Neural progenitor cell (in vitro differentiated cells): ENCODE results near the gene ACBD6.

Source experiments
- CTCF ChIP-seq: fragments of 200-600 bp; sonication (generic); IDR thresholded peaks from 2 replicates; pipeline ENCODE4 v1.5.1; 2017; ENCODE audit warnings: antibody characterized with exemption, mild to moderate bottlenecking
- EZH2 ChIP-seq: fragments of 200-600 bp; sonication (generic); IDR thresholded peaks from 2 replicates; pipeline ENCODE4 v1.6.1; 2017; ENCODE audit warnings: antibody characterized with exemption, mild to moderate bottlenecking, moderate library complexity

- no peak for TF ChIP-seq CTCF
- no peak for TF ChIP-seq EZH2
Measured at GRCh38 chr1:180497826-180498225, 4.6 kb downstream of the ACBD6 start.
